HL-60 (cell line): ENCODE measurements around the gene SMG5.

Experiments used
- GABPA ChIP-seq: IDR thresholded peaks from 2 replicates; pipeline ENCODE4 v1.6.1; 2012; ENCODE audit warnings: low read depth
- POLR2AphosphoS5 ChIP-seq: IDR thresholded peaks from 2 replicates; pipeline ENCODE4 v1.6.1; 2012; ENCODE audit warnings: low read depth
- SPI1 ChIP-seq: IDR thresholded peaks from 2 replicates; pipeline ENCODE4 v1.6.1; 2012; ENCODE audit warnings: low read depth, mild to moderate bottlenecking, borderline replicate concordance
- TF ChIP-seq, protein P1 (sequence below): IDR thresholded peaks from one replicate; pipeline ENCODE4 v1.5.1; 2011; ENCODE audit warnings: low read length, control low read depth, inconsistent platforms; ENCODE audit not compliant: insufficient read depth
- TF ChIP-seq, protein P2 (sequence below): IDR thresholded peaks from 2 replicates; pipeline ENCODE4 v1.6.1; 2012; ENCODE audit warnings: low read depth; ENCODE audit not compliant: insufficient replicate concordance

DNA sequence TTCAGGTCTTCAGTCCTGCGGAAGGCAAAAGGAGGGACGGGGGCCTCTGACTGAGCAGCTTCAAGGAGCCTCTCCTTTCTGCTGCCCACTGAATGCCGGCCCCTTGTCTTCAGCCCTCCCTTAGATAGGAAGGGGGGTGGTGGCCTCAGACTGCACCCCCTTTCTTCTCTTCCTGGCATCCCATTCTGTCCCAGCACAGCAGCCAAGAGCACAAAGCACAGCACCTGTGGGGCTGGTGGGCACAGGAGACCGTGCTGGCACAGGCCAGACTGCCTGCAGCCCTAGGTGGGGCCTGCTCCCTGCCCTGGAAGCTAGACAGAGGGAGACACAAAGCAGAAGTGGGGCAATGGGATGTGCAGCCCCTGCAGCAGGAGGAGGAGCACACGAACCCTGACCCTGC lies 33.0 kb downstream of the SMG5 start:
- TF ChIP-seq SPI1 (no peak), GABPA (no peak), POLR2AphosphoS5 (no peak; the same call in 1 of the 2 replicates)
- TF ChIP-seq, protein P1, sequence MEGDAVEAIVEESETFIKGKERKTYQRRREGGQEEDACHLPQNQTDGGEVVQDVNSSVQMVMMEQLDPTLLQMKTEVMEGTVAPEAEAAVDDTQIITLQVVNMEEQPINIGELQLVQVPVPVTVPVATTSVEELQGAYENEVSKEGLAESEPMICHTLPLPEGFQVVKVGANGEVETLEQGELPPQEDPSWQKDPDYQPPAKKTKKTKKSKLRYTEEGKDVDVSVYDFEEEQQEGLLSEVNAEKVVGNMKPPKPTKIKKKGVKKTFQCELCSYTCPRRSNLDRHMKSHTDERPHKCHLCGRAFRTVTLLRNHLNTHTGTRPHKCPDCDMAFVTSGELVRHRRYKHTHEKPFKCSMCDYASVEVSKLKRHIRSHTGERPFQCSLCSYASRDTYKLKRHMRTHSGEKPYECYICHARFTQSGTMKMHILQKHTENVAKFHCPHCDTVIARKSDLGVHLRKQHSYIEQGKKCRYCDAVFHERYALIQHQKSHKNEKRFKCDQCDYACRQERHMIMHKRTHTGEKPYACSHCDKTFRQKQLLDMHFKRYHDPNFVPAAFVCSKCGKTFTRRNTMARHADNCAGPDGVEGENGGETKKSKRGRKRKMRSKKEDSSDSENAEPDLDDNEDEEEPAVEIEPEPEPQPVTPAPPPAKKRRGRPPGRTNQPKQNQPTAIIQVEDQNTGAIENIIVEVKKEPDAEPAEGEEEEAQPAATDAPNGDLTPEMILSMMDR: no peak
- TF ChIP-seq, protein P2, sequence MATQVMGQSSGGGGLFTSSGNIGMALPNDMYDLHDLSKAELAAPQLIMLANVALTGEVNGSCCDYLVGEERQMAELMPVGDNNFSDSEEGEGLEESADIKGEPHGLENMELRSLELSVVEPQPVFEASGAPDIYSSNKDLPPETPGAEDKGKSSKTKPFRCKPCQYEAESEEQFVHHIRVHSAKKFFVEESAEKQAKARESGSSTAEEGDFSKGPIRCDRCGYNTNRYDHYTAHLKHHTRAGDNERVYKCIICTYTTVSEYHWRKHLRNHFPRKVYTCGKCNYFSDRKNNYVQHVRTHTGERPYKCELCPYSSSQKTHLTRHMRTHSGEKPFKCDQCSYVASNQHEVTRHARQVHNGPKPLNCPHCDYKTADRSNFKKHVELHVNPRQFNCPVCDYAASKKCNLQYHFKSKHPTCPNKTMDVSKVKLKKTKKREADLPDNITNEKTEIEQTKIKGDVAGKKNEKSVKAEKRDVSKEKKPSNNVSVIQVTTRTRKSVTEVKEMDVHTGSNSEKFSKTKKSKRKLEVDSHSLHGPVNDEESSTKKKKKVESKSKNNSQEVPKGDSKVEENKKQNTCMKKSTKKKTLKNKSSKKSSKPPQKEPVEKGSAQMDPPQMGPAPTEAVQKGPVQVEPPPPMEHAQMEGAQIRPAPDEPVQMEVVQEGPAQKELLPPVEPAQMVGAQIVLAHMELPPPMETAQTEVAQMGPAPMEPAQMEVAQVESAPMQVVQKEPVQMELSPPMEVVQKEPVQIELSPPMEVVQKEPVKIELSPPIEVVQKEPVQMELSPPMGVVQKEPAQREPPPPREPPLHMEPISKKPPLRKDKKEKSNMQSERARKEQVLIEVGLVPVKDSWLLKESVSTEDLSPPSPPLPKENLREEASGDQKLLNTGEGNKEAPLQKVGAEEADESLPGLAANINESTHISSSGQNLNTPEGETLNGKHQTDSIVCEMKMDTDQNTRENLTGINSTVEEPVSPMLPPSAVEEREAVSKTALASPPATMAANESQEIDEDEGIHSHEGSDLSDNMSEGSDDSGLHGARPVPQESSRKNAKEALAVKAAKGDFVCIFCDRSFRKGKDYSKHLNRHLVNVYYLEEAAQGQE: no peak
